ENCODE results near the gene PANX2.

Gene PANX2

GRCh38 chr22:50148166-50148500, 22.4 kb upstream of the PANX2 start:
- H3K4me3 ChIP-seq (ENCODE audit: extremely low read depth, insufficient read depth, low read length, poor library complexity, severe bottlenecking) = no peak overlapping the region

DNA sequence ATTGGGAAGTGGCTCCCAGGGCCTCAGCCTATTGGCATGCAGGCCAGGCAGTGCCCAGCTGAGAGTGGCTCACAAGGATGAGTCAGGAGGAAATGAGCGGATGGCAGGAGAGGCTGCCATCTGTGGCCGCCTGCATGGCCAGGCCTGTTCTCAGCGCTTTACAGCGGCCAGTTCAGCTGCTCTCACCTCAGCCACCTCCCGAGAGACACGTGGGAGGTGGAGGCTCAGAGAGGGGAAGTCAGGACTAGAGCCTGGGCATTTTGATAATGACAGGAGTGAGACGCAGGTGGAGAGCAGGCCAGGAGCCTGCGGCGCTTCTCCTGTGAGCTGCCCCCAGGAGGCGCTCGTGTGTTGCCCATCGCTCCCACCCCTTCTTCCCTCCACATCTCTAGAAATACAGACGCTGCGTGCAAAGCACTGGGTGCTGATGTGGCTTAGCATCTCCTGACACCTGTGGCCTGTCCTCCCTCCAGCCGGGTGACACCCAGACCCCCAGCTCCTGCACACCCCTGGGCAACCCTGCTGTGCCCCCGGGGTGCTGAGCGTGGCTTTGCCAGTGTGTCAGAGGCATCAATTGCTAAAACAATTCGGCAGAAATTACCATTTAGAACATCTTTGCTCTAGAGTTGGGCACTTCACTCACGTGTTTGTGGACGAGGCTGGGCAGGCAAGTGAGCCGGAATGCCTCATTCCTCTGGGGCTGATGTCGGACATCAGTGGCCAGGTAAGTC, 21.4 kb upstream of the PANX2 start:
- Histone ChIP-seq H3K4me3 (ENCODE audit: extremely low read depth, insufficient read depth, low read length, poor library complexity, severe bottlenecking) (no peak overlapping the region), H3K27ac (ENCODE audit: low read depth, low read length, severe bottlenecking) (no peak overlapping the region), H3K4me1 (ENCODE audit: control insufficient read depth, insufficient read depth, low read length, poor library complexity, severe bottlenecking) (no peaks in the 10 kb centered on the region), H3K9me3 (ENCODE audit: control insufficient read depth, low read length) (no peaks in the 10 kb centered on the region), H3K36me3 (ENCODE audit: control insufficient read depth, insufficient read depth, low read length) (no peaks in the 10 kb centered on the region)
- WGBS, 2 experiments (ENCODE audit: insufficient coverage in 2 of 2) = 32 to 34% methylated on average over 16 to 22 of the region's 22 CpGs

More at GRCh38 chr22:50148166-50148500, 22.4 kb upstream of the PANX2 start:
- Histone ChIP-seq H3K9me3 (ENCODE audit: control insufficient read depth, low read length) (no peaks in the 10 kb centered on the region), H3K27ac (ENCODE audit: low read depth, low read length, severe bottlenecking) (no peak overlapping the region), H3K4me1 (ENCODE audit: control insufficient read depth, insufficient read depth, low read length, poor library complexity, severe bottlenecking) (no peaks in the 10 kb centered on the region), H3K36me3 (ENCODE audit: control insufficient read depth, insufficient read depth, low read length) (no peaks in the 10 kb centered on the region)
- 90 to 92% methylated on average over 9 to 12 of the region's 12 CpGs for WGBS, 2 experiments (ENCODE audit: insufficient coverage in 2 of 2)

GRCh38 chr22:50150161-50151129, 20.1 kb upstream of the PANX2 start:
- Histone ChIP-seq H3K4me1 (ENCODE audit: control insufficient read depth, insufficient read depth, low read length, poor library complexity, severe bottlenecking) (no peaks in the 10 kb centered on the region), H3K36me3 (ENCODE audit: control insufficient read depth, insufficient read depth, low read length) (no peaks in the 10 kb centered on the region), H3K9me3 (ENCODE audit: control insufficient read depth, low read length) (no peaks in the 10 kb centered on the region), H3K27ac (ENCODE audit: low read depth, low read length, severe bottlenecking) (no peak overlapping the region), H3K4me3 (ENCODE audit: extremely low read depth, insufficient read depth, low read length, poor library complexity, severe bottlenecking) (no peak overlapping the region)
- 92 to 93% methylated on average over 32 to 33 of the region's 35 CpGs for WGBS, 2 experiments (ENCODE audit: insufficient coverage in 2 of 2)

DNA sequence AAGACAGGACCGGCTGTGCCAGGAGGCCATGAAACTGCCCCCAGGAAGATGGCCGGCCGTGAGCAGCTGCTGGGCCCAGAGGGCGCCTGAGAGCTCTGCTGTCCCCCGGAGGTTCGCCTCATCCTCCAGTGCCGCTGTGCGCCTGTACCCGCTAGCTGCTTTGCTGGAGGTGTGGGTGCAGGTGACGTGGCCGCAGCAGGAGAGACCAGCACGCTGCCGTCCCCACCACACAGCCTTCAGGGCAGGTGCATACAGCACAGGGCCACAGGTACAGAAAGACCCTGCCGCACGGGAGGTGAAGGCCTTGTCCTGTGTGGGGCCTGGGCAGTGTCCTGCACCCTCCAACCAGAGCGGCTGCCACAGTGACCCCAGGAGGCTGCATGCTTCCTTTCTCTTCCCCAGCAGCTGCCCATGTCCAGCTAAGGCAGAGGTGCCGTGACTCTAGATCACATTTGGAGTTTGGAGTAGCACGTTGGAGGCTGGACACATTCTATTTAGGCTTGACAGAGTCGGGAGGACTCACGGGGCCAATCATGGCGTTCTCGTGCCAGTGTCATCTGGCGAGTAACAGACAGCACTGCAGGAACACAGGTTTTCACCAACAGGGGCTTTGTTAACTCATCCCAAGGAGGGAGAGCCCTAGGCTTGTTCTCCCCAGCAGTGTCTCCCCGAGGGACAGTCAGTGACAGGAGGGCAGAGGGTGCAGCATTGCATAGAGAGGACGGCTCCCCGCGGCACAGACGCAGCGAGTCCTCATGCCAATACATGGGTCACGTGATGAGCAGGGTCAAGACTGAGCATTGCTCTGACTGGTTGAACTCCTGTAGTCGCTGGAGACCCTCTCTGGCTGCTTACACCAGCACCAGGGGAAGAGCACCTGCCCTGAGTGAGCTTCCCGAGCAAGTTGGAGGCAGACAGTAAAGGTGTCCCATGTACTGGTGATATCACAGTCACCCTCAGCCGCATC, 18.7 kb upstream of the PANX2 start:
- H3K4me3 ChIP-seq (ENCODE audit: extremely low read depth, insufficient read depth, low read length, poor library complexity, severe bottlenecking) = no peak overlapping the region
- 91 to 92% methylated on average over 27 to 29 of the region's 33 CpGs for WGBS, 2 experiments (ENCODE audit: insufficient coverage in 2 of 2)
- no peak overlapping the region for H3K27ac ChIP-seq (ENCODE audit: low read depth, low read length, severe bottlenecking)
- no peaks in the 10 kb centered on the region for H3K9me3 ChIP-seq (ENCODE audit: control insufficient read depth, low read length)
- H3K4me1 ChIP-seq (ENCODE audit: control insufficient read depth, insufficient read depth, low read length, poor library complexity, severe bottlenecking) = no peaks in the 10 kb centered on the region
- no peaks in the 10 kb centered on the region for H3K36me3 ChIP-seq (ENCODE audit: control insufficient read depth, insufficient read depth, low read length)

- 83 to 89% methylated on average over 22 to 25 of the region's 25 CpGs for WGBS, 2 experiments (ENCODE audit: insufficient coverage in 2 of 2)
- H3K4me3 ChIP-seq (ENCODE audit: extremely low read depth, insufficient read depth, low read length, poor library complexity, severe bottlenecking) = no peak overlapping the region
- H3K36me3 ChIP-seq (ENCODE audit: control insufficient read depth, insufficient read depth, low read length) = no peaks in the 10 kb centered on the region
- no peaks in the 10 kb centered on the region for H3K9me3 ChIP-seq (ENCODE audit: control insufficient read depth, low read length)
- no peak overlapping the region for H3K27ac ChIP-seq (ENCODE audit: low read depth, low read length, severe bottlenecking)
- no peaks in the 10 kb centered on the region for H3K4me1 ChIP-seq (ENCODE audit: control insufficient read depth, insufficient read depth, low read length, poor library complexity, severe bottlenecking)
Observed at GRCh38 chr22:50153056-50153755, 17.3 kb upstream of the PANX2 start.

DNA sequence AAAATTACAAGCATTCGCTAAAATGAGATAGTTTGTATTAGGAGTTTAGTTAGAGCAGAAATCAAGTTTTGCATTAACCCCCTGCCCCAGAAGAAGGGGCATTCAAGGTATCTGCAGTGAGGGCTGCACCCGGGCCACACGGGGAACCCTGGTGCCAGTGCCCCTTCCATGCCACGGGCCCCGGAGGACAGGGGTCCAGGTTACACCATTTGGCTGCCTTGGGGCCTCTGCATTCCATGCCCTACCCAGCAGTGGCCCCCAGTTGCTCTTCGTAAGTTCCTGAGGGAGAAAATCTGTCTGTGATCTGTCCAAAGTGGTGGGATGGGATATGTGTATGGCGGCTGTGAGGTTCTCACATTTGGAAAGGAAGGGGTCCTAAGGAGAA, 16.8 kb upstream of the PANX2 start:
- H3K36me3 ChIP-seq (ENCODE audit: control insufficient read depth, insufficient read depth, low read length) = no peaks in the 10 kb centered on the region
- H3K9me3 ChIP-seq (ENCODE audit: control insufficient read depth, low read length) = no peaks in the 10 kb centered on the region
- no peak overlapping the region for H3K27ac ChIP-seq (ENCODE audit: low read depth, low read length, severe bottlenecking)
- H3K4me1 ChIP-seq (ENCODE audit: control insufficient read depth, insufficient read depth, low read length, poor library complexity, severe bottlenecking) = no peaks in the 10 kb centered on the region
- 92 to 100% methylated on average over 4 to 6 of the region's 7 CpGs for WGBS, 2 experiments (ENCODE audit: insufficient coverage in 2 of 2)
- no peak overlapping the region for H3K4me3 ChIP-seq (ENCODE audit: extremely low read depth, insufficient read depth, low read length, poor library complexity, severe bottlenecking)

DNA sequence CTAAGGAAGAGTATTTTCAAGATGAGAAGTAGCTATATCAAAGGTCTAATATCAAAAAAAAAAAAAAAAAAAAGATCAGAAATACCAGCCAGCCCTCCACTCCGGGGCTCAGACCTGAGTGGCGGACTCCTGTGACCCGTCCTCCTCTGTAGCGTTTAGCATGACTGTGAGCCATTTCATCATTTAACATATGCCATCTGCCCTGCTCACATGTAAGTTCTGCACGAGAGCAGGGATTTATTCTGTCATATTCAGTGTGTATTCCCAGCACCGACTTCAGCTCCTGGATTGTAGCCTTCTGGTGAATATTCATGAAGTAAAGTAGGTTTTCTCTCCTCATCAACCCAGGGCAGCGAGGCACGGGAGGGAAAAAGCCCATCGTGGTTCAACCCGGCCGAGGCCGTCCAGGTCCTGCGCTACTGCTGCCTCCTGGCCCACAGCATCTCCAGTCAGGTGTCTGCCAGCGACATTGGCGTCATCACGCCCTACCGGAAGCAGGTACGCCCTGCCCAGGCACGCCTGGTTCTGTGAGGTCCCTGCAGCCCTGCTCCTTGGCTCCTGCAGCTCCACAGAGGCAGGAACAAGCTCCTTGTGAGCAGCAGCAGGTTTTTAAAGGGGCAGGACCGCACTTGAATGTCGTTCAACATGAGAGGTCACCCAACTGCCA, 12.7 kb upstream of the PANX2 start:
- no peaks in the 10 kb centered on the region for H3K9me3 ChIP-seq (ENCODE audit: control insufficient read depth, low read length)
- H3K4me3 ChIP-seq (ENCODE audit: extremely low read depth, insufficient read depth, low read length, poor library complexity, severe bottlenecking) = no peak overlapping the region
- H3K4me1 ChIP-seq (ENCODE audit: control insufficient read depth, insufficient read depth, low read length, poor library complexity, severe bottlenecking) = no peaks in the 10 kb centered on the region
- H3K36me3 ChIP-seq (ENCODE audit: control insufficient read depth, insufficient read depth, low read length) = no peaks in the 10 kb centered on the region
- H3K27ac ChIP-seq (ENCODE audit: low read depth, low read length, severe bottlenecking) = no peak overlapping the region
- 78 to 79% methylated on average over 14 to 19 of the region's 21 CpGs for WGBS, 2 experiments (ENCODE audit: insufficient coverage in 2 of 2)

- Histone ChIP-seq H3K9me3 (ENCODE audit: control insufficient read depth, low read length) (no peaks in the 10 kb centered on the region), H3K4me3 (ENCODE audit: extremely low read depth, insufficient read depth, low read length, poor library complexity, severe bottlenecking) (no peak overlapping the region), H3K4me1 (ENCODE audit: control insufficient read depth, insufficient read depth, low read length, poor library complexity, severe bottlenecking) (no peaks in the 10 kb centered on the region), H3K27ac (ENCODE audit: low read depth, low read length, severe bottlenecking) (no peak overlapping the region), H3K36me3 (ENCODE audit: control insufficient read depth, insufficient read depth, low read length) (no peaks in the 10 kb centered on the region)
- 81 to 85% methylated on average over 7 of the region's 7 CpGs for WGBS, 2 experiments (ENCODE audit: insufficient coverage in 2 of 2)
Observed at GRCh38 chr22:50160947-50161346, 9.6 kb upstream of the PANX2 start.

GRCh38 chr22:50161508-50162390, 8.8 kb upstream of the PANX2 start:
- Histone ChIP-seq H3K4me1 (ENCODE audit: control insufficient read depth, insufficient read depth, low read length, poor library complexity, severe bottlenecking) (no peaks in the 10 kb centered on the region), H3K27ac (ENCODE audit: low read depth, low read length, severe bottlenecking) (no peak overlapping the region), H3K9me3 (ENCODE audit: control insufficient read depth, low read length) (no peaks in the 10 kb centered on the region), H3K36me3 (ENCODE audit: control insufficient read depth, insufficient read depth, low read length) (no peaks in the 10 kb centered on the region), H3K4me3 (ENCODE audit: extremely low read depth, insufficient read depth, low read length, poor library complexity, severe bottlenecking) (no peak overlapping the region)
- 92 to 93% methylated on average over 20 of the region's 23 CpGs for WGBS, 2 experiments (ENCODE audit: insufficient coverage in 2 of 2)
